ENCODE measurements around the gene SLC35B2. TPM values are rescaled to one million over a fixed set of nuclear protein-coding genes. Genes with fewer than 3 reads are reported as not detected.
A peak's percentile ranks its signal among the peaks of the same experiment; 100 is the strongest.

SLC35B2 gene
- total and polyA plus RNA-seq, 9 of the 15 experiments (the other 6 are each of a cell fraction or from before 2014, with no cell fraction given) = 14.5 to 59.1 (median 47.1) TPM

- TF ChIP-seq, protein P1, sequence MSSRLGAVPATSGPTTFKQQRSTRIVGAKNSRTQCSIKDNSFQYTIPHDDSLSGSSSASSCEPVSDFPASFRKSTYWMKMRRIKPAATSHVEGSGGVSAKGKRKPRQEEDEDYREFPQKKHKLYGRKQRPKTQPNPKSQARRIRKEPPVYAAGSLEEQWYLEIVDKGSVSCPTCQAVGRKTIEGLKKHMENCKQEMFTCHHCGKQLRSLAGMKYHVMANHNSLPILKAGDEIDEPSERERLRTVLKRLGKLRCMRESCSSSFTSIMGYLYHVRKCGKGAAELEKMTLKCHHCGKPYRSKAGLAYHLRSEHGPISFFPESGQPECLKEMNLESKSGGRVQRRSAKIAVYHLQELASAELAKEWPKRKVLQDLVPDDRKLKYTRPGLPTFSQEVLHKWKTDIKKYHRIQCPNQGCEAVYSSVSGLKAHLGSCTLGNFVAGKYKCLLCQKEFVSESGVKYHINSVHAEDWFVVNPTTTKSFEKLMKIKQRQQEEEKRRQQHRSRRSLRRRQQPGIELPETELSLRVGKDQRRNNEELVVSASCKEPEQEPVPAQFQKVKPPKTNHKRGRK (tag; IDR thresholded peaks at IDR 0.05) = no peak
- TF ChIP-seq SP1 (CRISPR knock-in tag; IDR thresholded peaks at IDR 0.05) = 0 out of 2 replicates have a peak, but pooled peaks have one; percentile 16
- 0 out of 2 replicates have a peak, but pooled peaks have one; percentile 11 for TF ChIP-seq ZBED1 (IDR thresholded peaks at IDR 0.05)
- 0 out of 2 replicates have a peak, but pooled peaks have one; percentile 42 for TF ChIP-seq LCOR (CRISPR knock-in tag; IDR thresholded peaks at IDR 0.05)
- no peak for TF ChIP-seq ZNF561 (CRISPR knock-in tag; conservative IDR thresholded peaks at IDR 0.05)
- TF ChIP-seq ARID1B (IDR thresholded peaks at IDR 0.05) = no peak
- TF ChIP-seq USF1 (CRISPR knock-in tag; IDR thresholded peaks at IDR 0.05) = no peak
- no peak for TF ChIP-seq HNRNPL (IDR thresholded peaks at IDR 0.05; ENCODE audit: low read depth, low read length)
- TF ChIP-seq, protein P2, sequence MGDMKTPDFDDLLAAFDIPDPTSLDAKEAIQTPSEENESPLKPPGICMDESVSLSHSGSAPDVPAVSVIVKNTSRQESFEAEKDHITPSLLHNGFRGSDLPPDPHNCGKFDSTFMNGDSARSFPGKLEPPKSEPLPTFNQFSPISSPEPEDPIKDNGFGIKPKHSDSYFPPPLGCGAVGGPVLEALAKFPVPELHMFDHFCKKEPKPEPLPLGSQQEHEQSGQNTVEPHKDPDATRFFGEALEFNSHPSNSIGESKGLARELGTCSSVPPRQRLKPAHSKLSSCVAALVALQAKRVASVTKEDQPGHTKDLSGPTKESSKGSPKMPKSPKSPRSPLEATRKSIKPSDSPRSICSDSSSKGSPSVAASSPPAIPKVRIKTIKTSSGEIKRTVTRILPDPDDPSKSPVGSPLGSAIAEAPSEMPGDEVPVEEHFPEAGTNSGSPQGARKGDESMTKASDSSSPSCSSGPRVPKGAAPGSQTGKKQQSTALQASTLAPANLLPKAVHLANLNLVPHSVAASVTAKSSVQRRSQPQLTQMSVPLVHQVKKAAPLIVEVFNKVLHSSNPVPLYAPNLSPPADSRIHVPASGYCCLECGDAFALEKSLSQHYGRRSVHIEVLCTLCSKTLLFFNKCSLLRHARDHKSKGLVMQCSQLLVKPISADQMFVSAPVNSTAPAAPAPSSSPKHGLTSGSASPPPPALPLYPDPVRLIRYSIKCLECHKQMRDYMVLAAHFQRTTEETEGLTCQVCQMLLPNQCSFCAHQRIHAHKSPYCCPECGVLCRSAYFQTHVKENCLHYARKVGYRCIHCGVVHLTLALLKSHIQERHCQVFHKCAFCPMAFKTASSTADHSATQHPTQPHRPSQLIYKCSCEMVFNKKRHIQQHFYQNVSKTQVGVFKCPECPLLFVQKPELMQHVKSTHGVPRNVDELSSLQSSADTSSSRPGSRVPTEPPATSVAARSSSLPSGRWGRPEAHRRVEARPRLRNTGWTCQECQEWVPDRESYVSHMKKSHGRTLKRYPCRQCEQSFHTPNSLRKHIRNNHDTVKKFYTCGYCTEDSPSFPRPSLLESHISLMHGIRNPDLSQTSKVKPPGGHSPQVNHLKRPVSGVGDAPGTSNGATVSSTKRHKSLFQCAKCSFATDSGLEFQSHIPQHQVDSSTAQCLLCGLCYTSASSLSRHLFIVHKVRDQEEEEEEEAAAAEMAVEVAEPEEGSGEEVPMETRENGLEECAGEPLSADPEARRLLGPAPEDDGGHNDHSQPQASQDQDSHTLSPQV (IDR thresholded peaks at IDR 0.05) = peak; percentile 40; the same call in 1 of the 2 replicates
- no peak for TF ChIP-seq HIVEP1 (CRISPR knock-in tag; IDR thresholded peaks at IDR 0.05)
- TF ChIP-seq ZNF717 (CRISPR knock-in tag; IDR thresholded peaks at IDR 0.05) = no peak
- peak; percentile 66 for TF ChIP-seq ZNF431 (CRISPR knock-in tag; IDR thresholded peaks at IDR 0.05)
- TF ChIP-seq OTX1 (CRISPR knock-in tag; IDR thresholded peaks at IDR 0.05) = no peak; the same call in 1 of the 2 replicates
- TF ChIP-seq POLR3G (IDR thresholded peaks at IDR 0.05; ENCODE audit: extremely low read depth, insufficient read length, insufficient replicate concordance) = no peak
- no peak for TF ChIP-seq CBFA2T3 (IDR thresholded peaks at IDR 0.05)
- TF ChIP-seq E2F6 (IDR thresholded peaks at IDR 0.05; ENCODE audit: borderline replicate concordance in 1 of 2, extremely low read depth in 1 of 2, insufficient read depth in 1 of 2, insufficient read length in 1 of 2, low read depth in 1 of 2, low read length in 1 of 2, poor library complexity in 1 of 2, severe bottlenecking in 1 of 2) = peak in 1 of 2 experiments; percentile 12
- TF ChIP-seq, protein P3, sequence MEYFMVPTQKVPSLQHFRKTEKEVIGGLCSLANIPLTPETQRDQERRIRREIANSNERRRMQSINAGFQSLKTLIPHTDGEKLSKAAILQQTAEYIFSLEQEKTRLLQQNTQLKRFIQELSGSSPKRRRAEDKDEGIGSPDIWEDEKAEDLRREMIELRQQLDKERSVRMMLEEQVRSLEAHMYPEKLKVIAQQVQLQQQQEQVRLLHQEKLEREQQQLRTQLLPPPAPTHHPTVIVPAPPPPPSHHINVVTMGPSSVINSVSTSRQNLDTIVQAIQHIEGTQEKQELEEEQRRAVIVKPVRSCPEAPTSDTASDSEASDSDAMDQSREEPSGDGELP (CRISPR knock-in tag; IDR thresholded peaks at IDR 0.05; ENCODE audit: borderline replicate concordance) = 0 out of 2 replicates have a peak, but pooled peaks have one; percentile 37
- no peak for TF ChIP-seq RHOXF2B (CRISPR knock-in tag; conservative IDR thresholded peaks at IDR 0.05)
- TF ChIP-seq TCF15 (CRISPR knock-in tag; IDR thresholded peaks at IDR 0.05) = no peak
These were observed 3.8 kb downstream of the SLC35B2 start (continued) for GRCh38 chr6:44253307-44254101.

All from K562 (cell line).